Measurements from ENCODE around the gene ICAM5.

- TF ChIP-seq CTBP1 (IDR thresholded peaks at IDR 0.05; ENCODE audit: borderline replicate concordance) (no peak), ARNT (IDR thresholded peaks at IDR 0.05) (no peak), SUZ12 (IDR thresholded peaks at IDR 0.05) (no peak), TARDBP (IDR thresholded peaks at IDR 0.05) (no peak), ELF4 (IDR thresholded peaks at IDR 0.05) (no peak), NFRKB (IDR thresholded peaks at IDR 0.05) (no peak), FOXM1 (IDR thresholded peaks at IDR 0.05; ENCODE audit: borderline replicate concordance) (no peak), SP1 (IDR thresholded peaks at IDR 0.05) (no peak)
Observed at GRCh38 chr19:10320602-10321416, 31.1 kb downstream of the ICAM5 start.

Measured in HEK293T (cell line).